Naive thymus-derived CD4-positive, alpha-beta T cell (primary cell): ENCODE data around the gene DCAF8L2. TPM values are rescaled to one million over a fixed set of nuclear protein-coding genes. Genes with fewer than 3 reads are reported as not detected.
"Not testable (repeated sequence)": the region's sequence is repeated elsewhere in the genome, so short reads cannot be mapped to it uniquely, and the experiment has no call there.

Source experiments
- ATAC-seq: fragments of 150-1000 bp; cut with Tn5 transposase; 2 replicates; pipeline ENCODE4 v1.10.0; 2021; ENCODE audit warnings: mild to moderate bottlenecking, moderate library complexity
- CTCF ChIA-PET: fragments of 350-600 bp; sonication (Branson Sonifier 250); formaldehyde crosslinking; loops from one replicate; lab custom pipeline; 2021; ENCODE audit warnings: antibody characterized with exemption; lab: Charles Lee
- POLR2A ChIA-PET: fragments of 350-600 bp; sonication (Branson Sonifier 250); formaldehyde crosslinking; loops from one replicate; lab custom pipeline; 2021; ENCODE audit warnings: antibody characterized with exemption, inconsistent platforms; lab: Charles Lee
- DNase-seq, 9 donors: peaks; one replicate each; pipeline versions ENCODE4 v3.0.0 to v3.0.0-alpha.2; 2020 to 2022; ENCODE audit warnings: mixed read lengths in 1 of 9
- H3K27ac ChIP-seq: one replicate; pipeline ENCODE4 v1.7.0; 2013; ENCODE audit warnings: mild to moderate bottlenecking, low read depth, low read length, moderate library complexity
- H3K27me3 ChIP-seq, 2 donors: one replicate each; pipeline ENCODE4 v1.7.0; 2013; ENCODE audit warnings: low read length in 2 of 2, mild to moderate bottlenecking in 2 of 2, moderate library complexity in 2 of 2; ENCODE audit not compliant: control insufficient read depth in 2 of 2, insufficient read depth in 2 of 2
- H3K36me3 ChIP-seq, 3 experiments: 1 replicate in 2 of 3; 2 replicates in 1 of 3; pipeline ENCODE4 v1.7.0; 2013; ENCODE audit warnings: low read length in 3 of 3, mild to moderate bottlenecking in 3 of 3, moderate library complexity in 1 of 3; ENCODE audit not compliant: insufficient read depth in 3 of 3, control insufficient read depth in 2 of 3
- H3K4me1 ChIP-seq, 2 donors: one replicate each; pipeline ENCODE4 v1.7.0; 2013; ENCODE audit warnings: low read length in 2 of 2, mild to moderate bottlenecking in 2 of 2, moderate library complexity in 1 of 2; ENCODE audit not compliant: control insufficient read depth in 2 of 2, insufficient read depth in 2 of 2
- H3K4me3 ChIP-seq: 2 replicates; pipeline ENCODE4 v1.7.0; 2013; ENCODE audit warnings: mild to moderate bottlenecking, low read length
- H3K9me3 ChIP-seq, 3 experiments: 1 replicate in 2 of 3; 2 replicates in 1 of 3; pipeline ENCODE4 v1.7.0; 2013; ENCODE audit warnings: low read length in 3 of 3; ENCODE audit not compliant: control insufficient read depth in 2 of 3
- H3K27ac Mint-ChIP-seq, 9 donors: one replicate each; pipeline ENCODE4 v1.8.0; 2020 to 2022; ENCODE audit warnings: mixed read lengths in 9 of 9, mild to moderate bottlenecking in 8 of 9, moderate library complexity in 5 of 9, inconsistent platforms in 2 of 9
- H3K27me3 Mint-ChIP-seq, 5 donors: one replicate each; pipeline ENCODE4 v1.8.0; 2021 to 2022; ENCODE audit warnings: mixed read lengths in 5 of 5, mild to moderate bottlenecking in 1 of 5
- H3K36me3 Mint-ChIP-seq, 5 donors: one replicate each; pipeline ENCODE4 v1.8.0; 2020 to 2022; ENCODE audit warnings: mixed read lengths in 5 of 5, mild to moderate bottlenecking in 3 of 5, inconsistent platforms in 1 of 5
- H3K4me1 Mint-ChIP-seq, 7 donors: one replicate each; pipeline ENCODE4 v1.8.0; 2020 to 2022; ENCODE audit warnings: mixed read lengths in 7 of 7, mild to moderate bottlenecking in 3 of 7, inconsistent platforms in 1 of 7
- H3K4me3 Mint-ChIP-seq, 10 donors: one replicate each; pipeline ENCODE4 v1.8.0; 2020 to 2022; ENCODE audit warnings: mild to moderate bottlenecking in 10 of 10, mixed read lengths in 10 of 10, moderate library complexity in 6 of 10, inconsistent platforms in 2 of 10
- H3K9me3 Mint-ChIP-seq, 11 donors: one replicate each; pipeline ENCODE4 v1.8.0; 2020 to 2022; ENCODE audit warnings: mixed read lengths in 11 of 11, mild to moderate bottlenecking in 4 of 11, inconsistent platforms in 1 of 11, moderate library complexity in 1 of 11
- intact Hi-C, 2 donors: fragments of 100-400 bp; cut with micrococcal nuclease; formaldehyde crosslinking; loops; one replicate each; pipeline ENCODE4 v1.15.1; 2023
- polyA plus RNA-seq, 2 donors: library from polyadenylated mRNA; unstranded; fragments of 300-500 nt; fragmentation: Illumina TruSeq; gene quantifications; one replicate each; pipeline ENCODE4 v1.2.3, GENCODE V29; 2021
- total RNA-seq, 6 experiments: library from RNA in 5 of 6; stranded (reverse) in 5 of 6; gene quantifications; 1 replicate in 5 of 6; 2 replicates in 1 of 6; pipeline ENCODE4 v1.2.3 and lab custom pipeline; 2021 to 2026

Gene DCAF8L2
- total and polyA plus RNA-seq, 7 experiments from 2014 or later = not detected

DNA sequence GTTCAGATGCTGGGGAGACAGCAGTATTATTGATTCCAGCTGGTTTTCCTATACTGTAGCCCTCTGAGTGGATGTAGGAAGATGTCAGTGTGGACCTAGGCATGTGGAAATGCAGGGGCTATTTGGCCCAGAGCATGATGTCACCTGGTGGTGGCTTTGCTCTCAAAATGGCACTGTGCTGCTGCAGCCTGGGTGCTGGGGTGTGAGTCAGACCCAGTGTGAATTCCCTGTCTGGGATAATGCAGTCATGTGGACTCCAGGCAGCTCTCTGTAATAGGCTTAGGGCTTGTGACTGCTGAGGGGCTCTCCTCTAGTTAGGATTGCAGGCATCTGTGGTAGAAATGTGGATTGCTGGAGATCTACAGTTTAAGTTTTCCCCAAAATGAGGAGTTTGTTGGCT is 70.7 kb downstream of the DCAF8L2 start:
- Histone ChIP-seq H3K4me1 (no peaks in the 10 kb centered on the region), H3K36me3 (no peaks in the 10 kb centered on the region), H3K4me3 (no peak overlapping the region), H3K9me3 (no peaks in the 10 kb centered on the region), H3K27ac (no peak overlapping the region), H3K27me3 (no peaks in the 10 kb centered on the region)
- DNase-seq = no peak
- H3K27me3 Mint-ChIP-seq = no peaks in the 10 kb centered on the region
- H3K27ac Mint-ChIP-seq = no peak overlapping the region
- intact Hi-C loops = no loop called here
- ChIA-PET POLR2A (no interaction called here), CTCF (no interaction called here)
- peaks cover 0 to 5% (median 0%) of the 10 kb centered on the region in 11 donors for H3K9me3 Mint-ChIP-seq
- no peak overlapping the region for H3K4me3 Mint-ChIP-seq
- no peaks in the 10 kb centered on the region for H3K4me1 Mint-ChIP-seq
- H3K36me3 Mint-ChIP-seq = no peaks in the 10 kb centered on the region
- ATAC-seq = no peak

DNA sequence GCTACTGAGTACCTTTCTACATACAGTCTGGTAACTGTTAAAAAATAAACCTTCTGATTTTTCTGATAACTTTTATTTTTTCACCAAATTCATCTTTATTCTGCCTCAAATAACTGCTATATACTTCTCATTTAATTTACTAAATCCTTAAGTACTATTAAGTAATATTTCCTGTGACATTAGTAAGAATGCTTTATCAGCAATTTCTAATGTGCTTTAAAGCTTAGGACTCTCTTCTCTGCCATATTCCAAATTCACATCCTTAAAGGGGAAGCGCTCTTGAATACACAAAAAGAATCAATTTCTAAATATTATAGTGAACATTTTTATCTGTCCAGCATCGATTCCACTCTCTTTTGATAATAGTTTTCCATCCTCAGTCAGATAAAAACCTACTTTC is 81.1 kb downstream of the DCAF8L2 start:
- DNase-seq (no peak), ATAC-seq (no peak)
- Histone ChIP-seq H3K27ac (no peak overlapping the region), H3K4me1 (no peaks in the 10 kb centered on the region), H3K36me3 (no peaks in the 10 kb centered on the region), H3K27me3 (no peaks in the 10 kb centered on the region), H3K9me3 (no peaks in the 10 kb centered on the region), H3K4me3 (no peak overlapping the region)
- no peak overlapping the region for H3K4me3 Mint-ChIP-seq
- H3K4me1 Mint-ChIP-seq = no peaks in the 10 kb centered on the region
- H3K36me3 Mint-ChIP-seq = no peaks in the 10 kb centered on the region
- H3K27me3 Mint-ChIP-seq = no peaks in the 10 kb centered on the region
- ChIA-PET CTCF (no interaction called here), POLR2A (no interaction called here)
- intact Hi-C loops = no loop called here
- no peak overlapping the region for H3K27ac Mint-ChIP-seq
- peaks cover 0 to 5% (median 0%) of the 10 kb centered on the region in 11 donors for H3K9me3 Mint-ChIP-seq

DNA sequence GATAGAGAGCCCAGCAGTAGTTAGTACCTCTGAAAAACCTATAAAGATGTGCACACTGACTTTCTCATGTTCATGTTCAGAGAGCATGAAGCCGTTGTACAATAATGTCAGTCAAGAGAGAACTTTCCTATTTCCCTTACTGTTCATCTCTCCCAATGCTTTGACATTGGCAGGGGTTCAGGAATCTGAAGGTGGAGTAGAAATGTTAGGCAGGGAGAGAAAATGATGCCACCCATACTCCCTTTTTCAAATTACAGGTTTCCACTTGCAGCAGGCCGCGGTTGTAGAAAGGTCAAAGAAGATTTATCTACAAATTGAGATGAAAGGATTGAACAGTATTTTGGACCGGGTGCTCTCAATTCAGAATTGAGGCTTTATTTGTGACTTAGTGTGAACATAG is 84.3 kb downstream of the DCAF8L2 start:
- Histone ChIP-seq H3K27me3 (no peaks in the 10 kb centered on the region), H3K9me3 (no peaks in the 10 kb centered on the region), H3K4me1 (no peaks in the 10 kb centered on the region), H3K4me3 (no peak overlapping the region), H3K27ac (no peak overlapping the region), H3K36me3 (no peaks in the 10 kb centered on the region)
- ChIA-PET POLR2A (no interaction called here), CTCF (no interaction called here)
- intact Hi-C loops = no loop called here
- Mint-ChIP-seq H3K27ac (no peak overlapping the region), H3K9me3 (peaks cover 0 to 3% (median 0%) of the 10 kb centered on the region in 11 donors), H3K4me1 (peaks cover 0 to 4% (median 0%) of the 10 kb centered on the region in 7 donors), H3K36me3 (no peaks in the 10 kb centered on the region), H3K4me3 (no peak overlapping the region), H3K27me3 (no peaks in the 10 kb centered on the region)
- DNase-seq (no peak), ATAC-seq (no peak)

DNA sequence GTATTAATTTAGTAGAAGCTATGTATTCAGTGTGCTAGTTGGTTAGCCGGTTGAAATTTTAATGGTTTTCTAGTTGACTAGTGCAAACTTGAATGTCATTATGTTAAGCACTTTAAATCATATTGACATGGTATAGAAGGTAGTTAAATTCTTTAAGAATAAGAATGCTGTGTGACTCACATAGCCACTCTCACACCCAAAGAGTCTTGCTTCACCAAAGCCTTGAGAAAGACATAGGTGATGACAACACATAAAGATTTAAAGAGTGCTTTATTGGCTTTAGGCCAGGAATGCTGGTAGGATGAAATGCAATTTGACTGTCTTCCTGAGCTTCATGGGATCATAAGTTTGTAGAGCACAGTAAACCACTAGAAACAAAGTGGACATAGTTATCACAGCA is 85.3 kb downstream of the DCAF8L2 start:
- Histone ChIP-seq H3K4me3 (no peak overlapping the region), H3K9me3 (no peaks in the 10 kb centered on the region), H3K36me3 (no peaks in the 10 kb centered on the region), H3K4me1 (no peaks in the 10 kb centered on the region), H3K27ac (no peak overlapping the region), H3K27me3 (no peaks in the 10 kb centered on the region)
- Mint-ChIP-seq H3K9me3 (peaks cover 0 to 3% (median 0%) of the 10 kb centered on the region in 11 donors), H3K4me3 (no peak overlapping the region), H3K4me1 (peaks cover 0 to 4% (median 0%) of the 10 kb centered on the region in 7 donors), H3K27me3 (no peaks in the 10 kb centered on the region), H3K36me3 (no peaks in the 10 kb centered on the region), H3K27ac (no peak overlapping the region)
- ATAC-seq = no peak
- intact Hi-C loops = no loop called here
- DNase-seq = no peak
- POLR2A ChIA-PET = no interaction called here
- CTCF ChIA-PET = no interaction called here

DNA sequence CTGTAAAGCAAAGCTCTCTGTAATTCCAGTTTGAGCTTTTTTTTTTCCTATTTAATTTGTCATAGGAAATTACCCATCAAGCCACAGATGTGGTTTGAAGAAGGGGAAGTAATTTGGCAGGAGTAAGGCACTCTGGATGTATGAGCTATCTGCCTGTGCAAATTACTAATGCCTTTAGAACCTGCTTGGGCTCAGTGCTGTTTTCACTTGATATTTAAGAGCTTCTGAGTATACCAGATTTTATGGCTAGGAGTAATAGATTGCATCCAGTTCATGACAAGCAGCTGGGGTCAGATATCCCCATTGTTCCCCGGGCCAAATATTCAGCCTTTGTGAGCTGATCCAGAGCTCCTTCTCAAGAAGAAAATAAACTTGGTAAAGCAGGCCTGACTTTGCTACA is 89.1 kb downstream of the DCAF8L2 start:
- DNase-seq (no peak), ATAC-seq (no peak)
- Histone ChIP-seq H3K4me1 (no peaks in the 10 kb centered on the region), H3K27ac (no peak overlapping the region), H3K4me3 (no peak overlapping the region), H3K36me3 (no peaks in the 10 kb centered on the region), H3K9me3 (no peaks in the 10 kb centered on the region), H3K27me3 (no peaks in the 10 kb centered on the region)
- H3K4me3 Mint-ChIP-seq = no peak overlapping the region
- no peak overlapping the region for H3K27ac Mint-ChIP-seq
- intact Hi-C loops = no loop called here
- H3K36me3 Mint-ChIP-seq = no peaks in the 10 kb centered on the region
- POLR2A ChIA-PET = no interaction called here
- peaks cover 0 to 4% (median 0%) of the 10 kb centered on the region in 7 donors for H3K4me1 Mint-ChIP-seq
- CTCF ChIA-PET = interaction anchor here (0.6 kb wide), 1 partner anchor 52 kb away, joined by 3 read pairs; no protein-coding TSS in a partner anchor
- no peaks in the 10 kb centered on the region for H3K27me3 Mint-ChIP-seq
- H3K9me3 Mint-ChIP-seq = peaks cover 0 to 2% (median 0%) of the 10 kb centered on the region in 11 donors

DNA sequence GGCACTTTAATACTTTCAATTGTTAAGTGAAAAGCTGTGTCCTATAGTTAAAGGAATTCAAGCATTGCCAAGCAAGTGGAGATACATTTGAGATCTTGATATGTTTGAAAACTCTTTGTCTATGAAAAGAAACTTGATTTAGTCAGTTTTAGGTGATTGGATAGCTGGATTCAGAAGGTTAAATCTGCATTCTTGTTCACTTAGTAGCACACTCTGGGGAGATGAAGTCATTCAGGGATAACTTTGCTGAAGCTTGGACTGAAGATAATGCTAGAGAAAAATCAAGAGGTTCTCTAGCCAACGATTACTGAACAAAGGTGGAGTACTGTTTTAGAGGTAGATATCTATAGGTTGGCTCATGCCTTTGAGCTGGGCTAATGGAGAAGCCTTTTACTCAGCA is 90.6 kb downstream of the DCAF8L2 start:
- Mint-ChIP-seq H3K4me3 (no peak overlapping the region), H3K36me3 (no peaks in the 10 kb centered on the region), H3K4me1 (peaks cover 0 to 4% (median 0%) of the 10 kb centered on the region in 7 donors), H3K9me3 (peaks cover 0 to 2% (median 0%) of the 10 kb centered on the region in 11 donors), H3K27ac (no peak overlapping the region), H3K27me3 (no peaks in the 10 kb centered on the region)
- Histone ChIP-seq H3K9me3 (no peaks in the 10 kb centered on the region), H3K4me3 (no peak overlapping the region), H3K27ac (no peak overlapping the region), H3K4me1 (no peaks in the 10 kb centered on the region), H3K27me3 (no peaks in the 10 kb centered on the region), H3K36me3 (no peaks in the 10 kb centered on the region)
- ChIA-PET POLR2A (no interaction called here), CTCF (no interaction called here)
- ATAC-seq = no peak
- DNase-seq = no peak
- intact Hi-C loops = no loop called here

DNA sequence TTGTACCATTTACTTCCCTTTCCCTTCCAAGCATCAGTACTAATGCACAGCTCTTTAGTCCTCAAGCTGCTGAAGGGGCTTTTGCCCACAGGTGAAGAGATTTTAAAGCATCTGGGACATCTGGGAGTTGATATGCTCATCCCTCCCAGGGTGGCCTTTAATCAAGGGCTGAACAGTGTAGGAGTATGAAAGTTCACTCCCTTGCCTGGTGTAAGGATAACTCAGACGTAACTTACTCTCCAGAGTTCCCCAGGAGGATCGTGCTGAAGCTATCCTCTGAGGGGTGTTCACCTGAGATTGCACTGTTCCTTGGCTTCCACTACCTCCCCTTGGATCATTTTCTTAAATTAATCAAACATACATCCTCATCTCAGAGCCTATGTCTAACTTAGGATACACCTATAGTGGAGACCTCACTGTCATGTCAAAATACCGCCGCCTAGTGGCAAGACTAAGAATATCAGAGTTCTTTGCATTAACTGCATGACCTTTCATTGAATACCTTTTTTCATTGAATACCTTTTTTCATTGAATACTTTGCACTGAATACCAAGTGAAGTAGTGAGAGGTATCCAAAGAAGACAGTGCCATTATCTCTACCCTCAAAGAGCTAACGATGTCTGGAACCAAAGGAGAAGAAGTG is 93.5 kb downstream of the DCAF8L2 start:
- H3K27me3 Mint-ChIP-seq, H3K4me1 Mint-ChIP-seq, ATAC-seq, H3K36me3 Mint-ChIP-seq, H3K36me3 ChIP-seq, H3K27me3 ChIP-seq, CTCF ChIA-PET, H3K4me3 Mint-ChIP-seq, DNase-seq, H3K9me3 ChIP-seq, intact Hi-C loops, H3K4me3 ChIP-seq, H3K27ac ChIP-seq, H3K27ac Mint-ChIP-seq, H3K9me3 Mint-ChIP-seq, H3K4me1 ChIP-seq, POLR2A ChIA-PET: not testable (repeated sequence)
